HCT116 (cell line): Measurements from ENCODE around the gene NEU4. TPM values are rescaled to one million over a fixed set of nuclear protein-coding genes. Genes with fewer than 3 reads are reported as not detected.

Experiments used
- ATAC-seq: fragments of 200-7000 bp; cut with Tn5 transposase; 2 replicates; pipeline ENCODE4 v1.9.1; 2020; ENCODE audit warnings: mild to moderate bottlenecking, moderate library complexity
- BruUV-seq: library from RNA; stranded (reverse); fragments of 400-500 nt; replicated peaks from 2 replicates; lab custom pipeline; 2021; lab: Mats Ljungman, UMichigan
- CTCF ChIA-PET: fragments of 300-600 bp; sonication (Branson Sonifier 250); formaldehyde crosslinking; loops from one replicate; lab custom pipeline; 2021; ENCODE audit warnings: antibody characterized with exemption; lab: Charles Lee
- POLR2A ChIA-PET: fragments of 300-600, 350-600 bp; sonication (Branson Sonifier 250); formaldehyde crosslinking; loops from one replicate; lab custom pipeline; 2021; ENCODE audit warnings: antibody characterized with exemption; lab: Charles Lee
- RAD21 ChIA-PET, 2 experiments: fragments of 300-600 bp; sonication (Branson Sonifier 250); formaldehyde crosslinking; loops; one replicate each; lab custom pipeline; 2023; ENCODE audit warnings: low total read pairs in 2 of 2; ENCODE audit not compliant: uncharacterized antibody in 2 of 2, unreplicated experiment in 2 of 2, low non-redundant PET in 1 of 2; lab: Charles Lee
- DNase-seq: peaks from one replicate; pipeline ENCODE4 v3.0.0-alpha.2; 2010; ENCODE audit warnings: low read depth, low spot score
- H2AFZ ChIP-seq: fragments of 200-600 bp; shearing (Covaris generic), sonication (generic); 2 replicates; pipeline ENCODE4 v1.6.1; 2017; ENCODE audit warnings: low read depth, mixed run types, mixed read lengths, antibody characterized with exemption, low read length; ENCODE audit not compliant: poor library complexity, severe bottlenecking
- H3K27ac ChIP-seq: 2 replicates; pipeline ENCODE4 v1.5.1; 2012; ENCODE audit warnings: low read depth, low read length
- H3K27me3 ChIP-seq: fragments of 200-600 bp; sonication (generic); 2 replicates; pipeline ENCODE4 v1.6.1; 2016; ENCODE audit warnings: mixed run types, low read length, mixed read lengths; ENCODE audit not compliant: insufficient read depth
- H3K36me3 ChIP-seq, 2 experiments: fragments of 200-500 bp in 1 of 2; fragments of 200-600 bp in 1 of 2; sonication (Bioruptor generic) in 1 of 2; sonication (generic) in 1 of 2; 2 replicates each; pipeline versions ENCODE4 v1.5.1 to v1.6.1; 2014 to 2016; ENCODE audit warnings: low read length in 2 of 2, inconsistent platforms in 1 of 2, mixed read lengths in 1 of 2, mixed run types in 1 of 2; ENCODE audit not compliant: insufficient read depth in 2 of 2, control insufficient read depth in 1 of 2
- H3K4me1 ChIP-seq, 2 experiments: fragments of 200-600 bp in 1 of 2; sonication (generic) in 1 of 2; 2 replicates each; pipeline versions ENCODE4 v1.5.1 to v1.6.1; 2012 to 2017; ENCODE audit warnings: low read length in 2 of 2, inconsistent platforms in 1 of 2, mild to moderate bottlenecking in 1 of 2, mixed read lengths in 1 of 2, mixed run types in 1 of 2, moderate library complexity in 1 of 2; ENCODE audit not compliant: insufficient read depth in 2 of 2, control insufficient read depth in 1 of 2
- H3K4me2 ChIP-seq: fragments of 200-600 bp; sonication (generic); 2 replicates; pipeline ENCODE4 v1.6.1; 2017; ENCODE audit warnings: mixed run types, low read length, mixed read lengths
- H3K4me3 ChIP-seq, 2 experiments: fragments of 200-600 bp in 1 of 2; sonication (generic) in 1 of 2; replicated peaks in 1 of 2; 2 replicates each; pipeline ENCODE4 v1.5.1; 2011 to 2016; ENCODE audit warnings: low read length in 2 of 2, control low read depth in 1 of 2, low read depth in 1 of 2, mild to moderate bottlenecking in 1 of 2, mixed read lengths in 1 of 2, mixed run types in 1 of 2
- H3K79me2 ChIP-seq: fragments of 200-600 bp; sonication (generic); 2 replicates; pipeline ENCODE4 v1.6.1; 2017; ENCODE audit warnings: mild to moderate bottlenecking, mixed run types, low read length, moderate library complexity, mixed read lengths; ENCODE audit not compliant: insufficient read depth
- H3K9ac ChIP-seq: fragments of 200-600 bp; sonication (generic); 2 replicates; pipeline ENCODE4 v1.6.1; 2016; ENCODE audit warnings: low read length, mixed read lengths
- H3K9me2 ChIP-seq: fragments of 200-600 bp; sonication (generic), shearing (Covaris generic); 2 replicates; pipeline ENCODE4 v1.6.1; 2017; ENCODE audit warnings: mixed run types, mild to moderate bottlenecking, moderate library complexity; ENCODE audit not compliant: insufficient read depth
- H3K9me3 ChIP-seq, 2 experiments: fragments of 200-500 bp in 1 of 2; fragments of 200-600 bp in 1 of 2; sonication (Bioruptor generic) in 1 of 2; sonication (generic) in 1 of 2; 2 replicates each; pipeline ENCODE4 v1.6.1; 2014 to 2017; ENCODE audit warnings: low read length in 2 of 2, mixed read lengths in 2 of 2, inconsistent platforms in 1 of 2, low read depth in 1 of 2, mild to moderate bottlenecking in 1 of 2, mixed run types in 1 of 2, moderate library complexity in 1 of 2; ENCODE audit not compliant: control insufficient read depth in 1 of 2, insufficient read depth in 1 of 2
- H4K20me1 ChIP-seq: fragments of 200-600 bp; sonication (generic), shearing (Covaris generic); 2 replicates; pipeline ENCODE4 v1.6.1; 2017; ENCODE audit warnings: mixed run types, mild to moderate bottlenecking, moderate library complexity; ENCODE audit not compliant: insufficient read depth
- CBX3 ChIP-seq: IDR thresholded peaks from 2 replicates; pipeline ENCODE4 v1.6.1; 2012; ENCODE audit warnings: low read depth
- EGR1 ChIP-seq: IDR thresholded peaks from 2 replicates; pipeline ENCODE4 v1.6.1; 2012; ENCODE audit warnings: low read depth
- FOSL1 ChIP-seq: IDR thresholded peaks from 2 replicates; pipeline ENCODE4 v1.6.1; 2012; ENCODE audit warnings: low read depth
- POLR2AphosphoS5 ChIP-seq: IDR thresholded peaks from 2 replicates; pipeline ENCODE4 v1.6.1; 2011; ENCODE audit warnings: mild to moderate bottlenecking, low read depth, low read length, moderate library complexity
- RAD21 ChIP-seq: IDR thresholded peaks from 2 replicates; pipeline ENCODE4 v1.6.1; 2012; ENCODE audit warnings: low read depth, mild to moderate bottlenecking
- TCF7L2 ChIP-seq: IDR thresholded peaks from 2 replicates; pipeline ENCODE4 v1.7.0; 2011; ENCODE audit warnings: borderline replicate concordance, inconsistent platforms; ENCODE audit not compliant: insufficient read depth, insufficient read length; ENCODE audit errors: extremely low read depth
- YY1 ChIP-seq: IDR thresholded peaks from 2 replicates; pipeline ENCODE4 v1.6.1; 2011; ENCODE audit warnings: low read length, low read depth, moderate library complexity, mild to moderate bottlenecking; ENCODE audit not compliant: insufficient replicate concordance; ENCODE audit errors: extremely low read depth
- ZFX ChIP-seq: fragments of 450-650 bp; IDR thresholded peaks from 2 replicates; pipeline ENCODE4 v1.6.1; 2017
- ZNF274 ChIP-seq: fragments of 200-500 bp; sonication (Bioruptor generic); IDR thresholded peaks from 2 replicates; pipeline ENCODE4 v1.6.1; 2014; ENCODE audit warnings: mild to moderate bottlenecking, low read depth, low read length, inconsistent platforms
- intact Hi-C: fragments of 100-400 bp; cut with micrococcal nuclease; formaldehyde crosslinking; loops from 2 replicates; pipeline ENCODE4 v1.10.0; 2022
- total RNA-seq: library from RNA; stranded (reverse); gene quantifications from one replicate; pipeline ENCODE4 v1.2.1, GENCODE V29; 2021; ENCODE audit not compliant: unreplicated experiment
- TF ChIP-seq, protein P1 (sequence below): IDR thresholded peaks from 2 replicates; pipeline ENCODE4 v1.6.1; 2012; ENCODE audit warnings: low read depth
- TF ChIP-seq, protein P2 (sequence below): IDR thresholded peaks from 2 replicates; pipeline ENCODE4 v1.6.1; 2012
- TF ChIP-seq, protein P3 (sequence below): IDR thresholded peaks from 2 replicates; pipeline ENCODE4 v1.6.1; 2012
- TF ChIP-seq, protein P4 (sequence below), 3 experiments: fragments of 200-600 bp in 1 of 3; sonication (generic) in 1 of 3; IDR thresholded peaks in 2 of 3; conservative IDR thresholded peaks in 1 of 3; 2 replicates each; pipeline ENCODE4 v1.5.1; 2012 to 2017; ENCODE audit warnings: low read depth in 2 of 3, low read length in 2 of 3, antibody characterized with exemption in 1 of 3, borderline replicate concordance in 1 of 3, control low read depth in 1 of 3, mild to moderate bottlenecking in 1 of 3, mixed read lengths in 1 of 3, mixed run types in 1 of 3, moderate library complexity in 1 of 3; ENCODE audit not compliant: insufficient read depth in 1 of 3

NEU4 gene
- total RNA-seq, 1 experiment from 2014 or later = 0.34 TPM

DNA sequence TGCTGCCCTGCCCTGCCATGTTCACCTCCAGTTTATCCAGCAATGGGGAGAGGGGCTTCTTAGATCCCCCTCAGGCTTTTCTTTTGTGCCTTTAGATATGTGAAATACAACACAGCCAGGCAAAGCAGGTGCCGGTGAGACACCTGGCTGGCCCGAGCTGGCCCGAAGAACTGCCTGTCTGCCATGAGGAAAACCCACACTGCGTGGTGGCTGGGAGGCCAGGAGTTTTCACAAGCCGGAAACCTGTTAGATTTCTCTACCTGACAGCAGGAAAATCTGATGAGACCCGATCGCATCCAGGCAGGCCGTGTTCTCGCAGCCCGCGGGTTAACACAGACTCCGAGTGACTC lies 38.1 kb upstream of the NEU4 start:
- no peak overlapping the region for H3K4me2 ChIP-seq

More for the DNA sequence above, 38.1 kb upstream of the NEU4 start:
- H3K79me2 ChIP-seq = no peaks in the 10 kb centered on the region
- no peak overlapping the region for H2AFZ ChIP-seq
- H3K4me1 ChIP-seq = peaks cover 16 to 22% of the 10 kb centered on the region in 2 experiments
- DNase-seq (no peak), ATAC-seq (no peak)
- no peak overlapping the region for H3K27ac ChIP-seq
- H3K36me3 ChIP-seq = no peaks in the 10 kb centered on the region
- H4K20me1 ChIP-seq = no peaks in the 10 kb centered on the region
- no peak overlapping the region for H3K9ac ChIP-seq
- no peak overlapping the region for H3K4me3 ChIP-seq
- H3K9me3 ChIP-seq = no peaks in the 10 kb centered on the region
- no TSS peak for BruUV-seq
- intact Hi-C loops = no loop called here
- H3K9me2 ChIP-seq = no peaks in the 10 kb centered on the region
- ChIA-PET RAD21 (no interaction called here), CTCF (no interaction called here), POLR2A (no interaction called here)
- no peak for TF ChIP-seq ZNF274
- no peak for TF ChIP-seq RAD21
- TF ChIP-seq, protein P1, sequence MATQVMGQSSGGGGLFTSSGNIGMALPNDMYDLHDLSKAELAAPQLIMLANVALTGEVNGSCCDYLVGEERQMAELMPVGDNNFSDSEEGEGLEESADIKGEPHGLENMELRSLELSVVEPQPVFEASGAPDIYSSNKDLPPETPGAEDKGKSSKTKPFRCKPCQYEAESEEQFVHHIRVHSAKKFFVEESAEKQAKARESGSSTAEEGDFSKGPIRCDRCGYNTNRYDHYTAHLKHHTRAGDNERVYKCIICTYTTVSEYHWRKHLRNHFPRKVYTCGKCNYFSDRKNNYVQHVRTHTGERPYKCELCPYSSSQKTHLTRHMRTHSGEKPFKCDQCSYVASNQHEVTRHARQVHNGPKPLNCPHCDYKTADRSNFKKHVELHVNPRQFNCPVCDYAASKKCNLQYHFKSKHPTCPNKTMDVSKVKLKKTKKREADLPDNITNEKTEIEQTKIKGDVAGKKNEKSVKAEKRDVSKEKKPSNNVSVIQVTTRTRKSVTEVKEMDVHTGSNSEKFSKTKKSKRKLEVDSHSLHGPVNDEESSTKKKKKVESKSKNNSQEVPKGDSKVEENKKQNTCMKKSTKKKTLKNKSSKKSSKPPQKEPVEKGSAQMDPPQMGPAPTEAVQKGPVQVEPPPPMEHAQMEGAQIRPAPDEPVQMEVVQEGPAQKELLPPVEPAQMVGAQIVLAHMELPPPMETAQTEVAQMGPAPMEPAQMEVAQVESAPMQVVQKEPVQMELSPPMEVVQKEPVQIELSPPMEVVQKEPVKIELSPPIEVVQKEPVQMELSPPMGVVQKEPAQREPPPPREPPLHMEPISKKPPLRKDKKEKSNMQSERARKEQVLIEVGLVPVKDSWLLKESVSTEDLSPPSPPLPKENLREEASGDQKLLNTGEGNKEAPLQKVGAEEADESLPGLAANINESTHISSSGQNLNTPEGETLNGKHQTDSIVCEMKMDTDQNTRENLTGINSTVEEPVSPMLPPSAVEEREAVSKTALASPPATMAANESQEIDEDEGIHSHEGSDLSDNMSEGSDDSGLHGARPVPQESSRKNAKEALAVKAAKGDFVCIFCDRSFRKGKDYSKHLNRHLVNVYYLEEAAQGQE = no peak
- TF ChIP-seq TCF7L2 = no peak
- TF ChIP-seq, protein P2, sequence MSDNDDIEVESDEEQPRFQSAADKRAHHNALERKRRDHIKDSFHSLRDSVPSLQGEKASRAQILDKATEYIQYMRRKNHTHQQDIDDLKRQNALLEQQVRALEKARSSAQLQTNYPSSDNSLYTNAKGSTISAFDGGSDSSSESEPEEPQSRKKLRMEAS = no peak
- TF ChIP-seq FOSL1 = no peak
- no peak for TF ChIP-seq YY1
- no peak for TF ChIP-seq POLR2AphosphoS5
- TF ChIP-seq EGR1 = no peak
- TF ChIP-seq, protein P3, sequence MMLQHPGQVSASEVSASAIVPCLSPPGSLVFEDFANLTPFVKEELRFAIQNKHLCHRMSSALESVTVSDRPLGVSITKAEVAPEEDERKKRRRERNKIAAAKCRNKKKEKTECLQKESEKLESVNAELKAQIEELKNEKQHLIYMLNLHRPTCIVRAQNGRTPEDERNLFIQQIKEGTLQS = no peak
- TF ChIP-seq, protein P4, sequence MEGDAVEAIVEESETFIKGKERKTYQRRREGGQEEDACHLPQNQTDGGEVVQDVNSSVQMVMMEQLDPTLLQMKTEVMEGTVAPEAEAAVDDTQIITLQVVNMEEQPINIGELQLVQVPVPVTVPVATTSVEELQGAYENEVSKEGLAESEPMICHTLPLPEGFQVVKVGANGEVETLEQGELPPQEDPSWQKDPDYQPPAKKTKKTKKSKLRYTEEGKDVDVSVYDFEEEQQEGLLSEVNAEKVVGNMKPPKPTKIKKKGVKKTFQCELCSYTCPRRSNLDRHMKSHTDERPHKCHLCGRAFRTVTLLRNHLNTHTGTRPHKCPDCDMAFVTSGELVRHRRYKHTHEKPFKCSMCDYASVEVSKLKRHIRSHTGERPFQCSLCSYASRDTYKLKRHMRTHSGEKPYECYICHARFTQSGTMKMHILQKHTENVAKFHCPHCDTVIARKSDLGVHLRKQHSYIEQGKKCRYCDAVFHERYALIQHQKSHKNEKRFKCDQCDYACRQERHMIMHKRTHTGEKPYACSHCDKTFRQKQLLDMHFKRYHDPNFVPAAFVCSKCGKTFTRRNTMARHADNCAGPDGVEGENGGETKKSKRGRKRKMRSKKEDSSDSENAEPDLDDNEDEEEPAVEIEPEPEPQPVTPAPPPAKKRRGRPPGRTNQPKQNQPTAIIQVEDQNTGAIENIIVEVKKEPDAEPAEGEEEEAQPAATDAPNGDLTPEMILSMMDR (IDR thresholded peaks at IDR 0.05 in 2 of 3, conservative IDR thresholded peaks at IDR 0.05 in 1 of 3; ENCODE audit: borderline replicate concordance in 1 of 3, insufficient read depth in 1 of 3, low read depth in 2 of 3, low read length in 2 of 3) = no peak
- TF ChIP-seq CBX3 = no peak
- TF ChIP-seq ZFX = no peak
- no peaks in the 10 kb centered on the region for H3K27me3 ChIP-seq
